HepG2 (cell line): ENCODE data around the gene FHIT. TPM values are rescaled to one million over a fixed set of nuclear protein-coding genes. Genes with fewer than 3 reads are reported as not detected.

ENCODE experiments used
- ATAC-seq: fragments of 200-7000 bp; cut with Tn5 transposase; 3 replicates; pipeline ENCODE4 v1.9.1; 2020; ENCODE audit warnings: mild to moderate bottlenecking, moderate library complexity
- BruUV-seq: library from RNA; stranded (reverse); fragments of 400-500 nt; replicated peaks from 2 replicates; lab custom pipeline; 2021; lab: Mats Ljungman, UMichigan
- CTCF ChIA-PET: fragments of 300-600 bp; formaldehyde crosslinking; extraction: SDS; loops from one replicate; lab custom pipeline; 2021; ENCODE audit warnings: low total read pairs, inconsistent platforms, low intra/inter-chr PET ratio; lab: Yijun Ruan, JAX
- POLR2A ChIA-PET: fragments of 350-600 bp; sonication (Branson Sonifier 250); formaldehyde crosslinking; loops from one replicate; lab custom pipeline; 2020; ENCODE audit warnings: antibody characterized with exemption, inconsistent platforms; lab: Yijun Ruan, JAX
- DNase-seq: peaks from one replicate; pipeline ENCODE4 v3.0.0-alpha.2; 2015; ENCODE audit warnings: low spot score
- FAIRE-seq: peaks from 3 replicates; lab custom pipeline; 2011; peaks lifted over from hg19 to GRCh38; lab: Jason Lieb, UNC
- H2AFZ ChIP-seq: one replicate; pipeline ENCODE4 v1.6.1; 2011; ENCODE audit warnings: low read length, inconsistent platforms
- H3K27ac ChIP-seq: fragments of 300-600 bp; 3 replicates; pipeline ENCODE4 v1.8.0; 2011; ENCODE audit warnings: mixed run types, mild to moderate bottlenecking, mixed read lengths, low read length, inconsistent platforms; ENCODE audit not compliant: insufficient read depth; ENCODE audit errors: extremely low read length
- H3K27me3 ChIP-seq, 2 experiments: fragments of 200-600 bp in 1 of 2; 2 replicates in 1 of 2; 3 replicates in 1 of 2; pipeline versions ENCODE4 v1.6.0 to v1.8.0; 2011; ENCODE audit warnings: low read length in 2 of 2, mild to moderate bottlenecking in 2 of 2, moderate library complexity in 2 of 2, inconsistent platforms in 1 of 2; ENCODE audit not compliant: insufficient read depth in 2 of 2, control insufficient read depth in 1 of 2
- H3K36me3 ChIP-seq, 2 experiments: fragments of 200-600 bp in 1 of 2; replicated peaks in 1 of 2; 2 replicates in 1 of 2; 3 replicates in 1 of 2; pipeline versions ENCODE4 v1.5.1 to v1.8.0; 2011; ENCODE audit warnings: low read length in 2 of 2, inconsistent platforms in 1 of 2; ENCODE audit not compliant: insufficient read depth in 2 of 2, control insufficient read depth in 1 of 2
- H3K4me1 ChIP-seq: 2 replicates; pipeline ENCODE4 v1.5.1; 2012; ENCODE audit warnings: low read length, inconsistent platforms; ENCODE audit not compliant: insufficient read depth
- H3K4me2 ChIP-seq: 2 replicates; pipeline ENCODE4 v1.6.0; 2011; ENCODE audit warnings: low read depth, low read length, inconsistent platforms
- H3K4me3 ChIP-seq, 3 experiments: fragments of 200-600 bp in 1 of 3; sonication (generic), shearing (Covaris generic) in 1 of 3; replicated peaks in 1 of 3; 2 replicates each; pipeline ENCODE4 v1.5.1; 2011 to 2016; ENCODE audit warnings: low read length in 3 of 3, inconsistent platforms in 2 of 3, low read depth in 2 of 3, mild to moderate bottlenecking in 2 of 3, control low read depth in 1 of 3, mixed read lengths in 1 of 3; ENCODE audit not compliant: insufficient read depth in 1 of 3
- H3K79me2 ChIP-seq: one replicate; pipeline ENCODE4 v1.6.1; 2011; ENCODE audit warnings: low read length, inconsistent platforms; ENCODE audit not compliant: insufficient read depth
- H3K9ac ChIP-seq: 2 replicates; pipeline ENCODE4 v1.6.0; 2011; ENCODE audit warnings: mild to moderate bottlenecking, low read depth, low read length, inconsistent platforms; ENCODE audit not compliant: insufficient read depth
- H3K9me3 ChIP-seq: 2 replicates; pipeline ENCODE4 v1.5.1; 2012; ENCODE audit warnings: mild to moderate bottlenecking, low read length
- H4K20me1 ChIP-seq: 2 replicates; pipeline ENCODE4 v1.6.0; 2011; ENCODE audit warnings: inconsistent platforms, mild to moderate bottlenecking, low read length, moderate library complexity; ENCODE audit not compliant: insufficient read depth
- ATF7 ChIP-seq, 2 experiments: fragments of 450-650 bp in 1 of 2; sonication (generic) in 1 of 2; formaldehyde crosslinking in 1 of 2; IDR thresholded peaks; 2 replicates each; pipeline versions ENCODE4 v1.4.0 to v1.6.1; 2016 to 2020; ENCODE audit warnings: antibody characterized with exemption in 1 of 2, mild to moderate bottlenecking in 1 of 2, missing genetic modification reagents in 1 of 2
- CBFB ChIP-seq: sonication (generic); formaldehyde crosslinking; IDR thresholded peaks from 2 replicates; pipeline ENCODE4 v1.4.0; 2020; ENCODE audit warnings: missing genetic modification reagents
- JUN ChIP-seq: sonication (generic); formaldehyde crosslinking; IDR thresholded peaks from 2 replicates; pipeline ENCODE4 v1.4.0; 2020; ENCODE audit warnings: mild to moderate bottlenecking, missing genetic modification reagents
- RBAK ChIP-seq: sonication (generic); formaldehyde crosslinking; IDR thresholded peaks from 2 replicates; pipeline ENCODE4 v1.5.1; 2020; ENCODE audit warnings: mild to moderate bottlenecking, missing genetic modification reagents
- RBM22 ChIP-seq: fragments of 200-400 bp; formaldehyde crosslinking; optimal IDR thresholded peaks from 2 replicates; pipeline ENCODE3; 2017; ENCODE audit warnings: mild to moderate bottlenecking, low read length, moderate library complexity
- SP1 ChIP-seq, 2 experiments: fragments of 450-650 bp in 1 of 2; sonication (generic) in 1 of 2; formaldehyde crosslinking in 1 of 2; IDR thresholded peaks; 2 replicates each; pipeline versions ENCODE4 v1.4.0 to v1.6.1; 2016 to 2020; ENCODE audit warnings: missing genetic modification reagents in 1 of 2
- SRY ChIP-seq: sonication (generic); formaldehyde crosslinking; IDR thresholded peaks from 2 replicates; pipeline ENCODE4 v1.8.0; 2022; ENCODE audit warnings: mild to moderate bottlenecking, missing genetic modification reagents
- STAT5B ChIP-seq: sonication (generic); formaldehyde crosslinking; IDR thresholded peaks from 2 replicates; pipeline ENCODE4 v1.4.0; 2020; ENCODE audit warnings: missing genetic modification reagents
- ZFP82 ChIP-seq: sonication (generic); formaldehyde crosslinking; IDR thresholded peaks from 2 replicates; pipeline ENCODE4 v1.5.1; 2020; ENCODE audit warnings: mild to moderate bottlenecking, missing genetic modification reagents, borderline replicate concordance
- WGBS: methylation state at CpG from one replicate; pipeline ENCODE4 v1.1.6; 2017; ENCODE audit warnings: low lambda C conversion rate; 5-methylcytosine and 5-hydroxymethylcytosine counted together
- in situ Hi-C: cut with HindIII; loops from 2 replicates; pipeline ENCODE4 v1.10.0; 2017; ENCODE audit warnings: low pct_unique_long_range_greater_than_20kb; ENCODE audit not compliant: extremely low pct_ligation_motif_present
- intact Hi-C: fragments of 100-400 bp; cut with micrococcal nuclease; formaldehyde crosslinking; loops from one replicate; pipeline ENCODE4 v1.10.0; 2022; ENCODE audit not compliant: unreplicated experiment
- polyA plus RNA-seq, 8 experiments: library from polyadenylated mRNA; depleted of rRNA in 3 of 8; stranded (reverse) in 7 of 8; unstranded in 1 of 8; fragments of >200 nt; fragmentation: Illumina TruSeq in 4 of 8; extraction: Trizol in 4 of 8; gene quantifications; 2 replicates each; pipeline versions ENCODE4 v1.2.1 to v1.2.3, GENCODE V29; 2011 to 2016; ENCODE audit warnings: low read depth in 4 of 8, missing spikeins in 1 of 8, mixed read lengths in 1 of 8; ENCODE audit not compliant: insufficient read depth in 1 of 8
- total RNA-seq, 5 experiments: library from RNA; depleted of rRNA; stranded (reverse); fragments of >200 nt; fragmentation: Illumina TruSeq; extraction: Trizol; gene quantifications; 2 replicates each; pipeline ENCODE4 v1.2.3, GENCODE V29; 2016; ENCODE audit warnings: low read depth in 1 of 5
- TF ChIP-seq, protein P1 (sequence below): sonication (generic); formaldehyde crosslinking; IDR thresholded peaks from 2 replicates; pipeline ENCODE4 v1.8.0; 2022; ENCODE audit warnings: mild to moderate bottlenecking, missing genetic modification reagents

Gene FHIT
- total and polyA plus RNA-seq, 2 of the 13 experiments (the other 11 are each of a cell fraction or from before 2014, with no cell fraction given): 4.0 to 4.6 TPM

DNA sequence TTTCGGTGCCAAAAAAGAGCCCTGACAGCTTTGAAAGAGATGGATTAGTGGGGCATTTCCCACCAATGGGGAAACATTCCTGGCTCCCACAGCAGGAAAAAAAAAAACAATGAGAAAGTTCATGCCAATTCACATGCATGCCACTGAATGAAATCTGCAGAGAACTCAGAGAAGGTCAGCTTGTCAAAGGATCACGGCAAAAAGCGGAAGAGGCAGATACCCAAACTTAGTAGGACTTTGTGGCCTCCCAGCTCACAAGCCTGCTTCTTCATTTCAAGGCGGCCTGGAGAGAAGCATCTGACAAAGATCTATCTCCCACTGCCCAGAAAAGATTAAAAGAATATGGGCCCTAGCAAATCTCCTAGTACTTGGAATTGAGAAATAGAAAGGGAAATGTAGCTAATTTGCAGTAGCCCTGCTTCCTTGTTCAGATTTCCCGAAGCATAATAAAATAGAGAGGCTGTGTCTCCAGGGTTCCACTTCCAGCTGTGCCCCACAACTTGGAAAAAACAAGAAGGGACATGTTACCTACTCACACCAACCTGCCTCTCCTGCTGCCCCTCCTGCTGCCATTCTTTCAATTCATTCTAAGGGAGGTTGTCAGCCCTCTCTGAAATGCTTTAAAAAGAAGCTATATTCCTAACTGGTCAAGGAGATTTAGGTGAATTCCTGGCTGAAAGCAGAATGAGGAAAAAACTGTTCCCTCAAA is 170.4 kb downstream of the FHIT start (continued):
- no peak for TF ChIP-seq SP1 (IDR thresholded peaks at IDR 0.05)
- no peak for TF ChIP-seq SP1 (CRISPR knock-in tag; IDR thresholded peaks at IDR 0.05)
- TF ChIP-seq STAT5B (CRISPR knock-in tag): no peak
- TF ChIP-seq RBM22: no peak
- no peak for TF ChIP-seq ZFP82 (CRISPR knock-in tag)
- TF ChIP-seq RBAK (CRISPR knock-in tag): no peak
- TF ChIP-seq SRY (CRISPR knock-in tag): no peak
- TF ChIP-seq CBFB (CRISPR knock-in tag): no peak
- no peak for TF ChIP-seq JUN (CRISPR knock-in tag)
- TF ChIP-seq, protein P1, sequence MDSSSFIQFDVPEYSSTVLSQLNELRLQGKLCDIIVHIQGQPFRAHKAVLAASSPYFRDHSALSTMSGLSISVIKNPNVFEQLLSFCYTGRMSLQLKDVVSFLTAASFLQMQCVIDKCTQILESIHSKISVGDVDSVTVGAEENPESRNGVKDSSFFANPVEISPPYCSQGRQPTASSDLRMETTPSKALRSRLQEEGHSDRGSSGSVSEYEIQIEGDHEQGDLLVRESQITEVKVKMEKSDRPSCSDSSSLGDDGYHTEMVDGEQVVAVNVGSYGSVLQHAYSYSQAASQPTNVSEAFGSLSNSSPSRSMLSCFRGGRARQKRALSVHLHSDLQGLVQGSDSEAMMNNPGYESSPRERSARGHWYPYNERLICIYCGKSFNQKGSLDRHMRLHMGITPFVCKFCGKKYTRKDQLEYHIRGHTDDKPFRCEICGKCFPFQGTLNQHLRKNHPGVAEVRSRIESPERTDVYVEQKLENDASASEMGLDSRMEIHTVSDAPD (CRISPR knock-in tag): no peak

DNA sequence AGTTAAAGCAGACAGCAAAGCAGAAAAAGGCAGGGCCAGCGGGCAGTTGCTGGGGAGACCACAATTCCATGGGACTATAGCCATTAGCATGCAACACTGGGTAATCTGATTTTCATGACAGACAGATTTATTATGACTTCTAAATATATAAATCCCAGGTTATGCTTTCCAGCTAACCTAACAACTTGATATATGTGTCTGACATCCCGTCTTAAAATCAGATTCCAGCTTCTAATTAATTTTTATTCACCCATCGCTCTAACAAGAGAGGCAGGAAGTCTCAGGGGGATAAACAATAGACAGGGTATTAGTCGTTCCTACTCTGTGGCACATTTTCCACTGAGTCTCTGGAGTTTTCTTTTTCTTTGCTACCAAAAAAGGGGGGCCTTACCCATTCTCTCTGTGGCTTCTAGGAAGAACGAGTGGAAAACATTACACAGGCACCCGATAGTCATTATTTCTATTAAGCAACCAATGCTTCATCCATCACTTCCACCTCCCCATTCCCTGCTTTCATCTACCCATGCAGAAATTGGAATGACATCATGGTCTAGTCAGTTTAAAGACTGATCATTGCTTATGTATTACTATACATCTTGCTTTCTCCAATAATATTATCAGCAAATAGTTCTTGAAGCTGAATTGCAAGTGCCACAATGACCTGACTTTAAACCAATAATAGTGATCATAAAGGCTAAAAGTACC is 173.1 kb downstream of the FHIT start:
- ATAC-seq (no peak), DNase-seq (no peak), FAIRE-seq (no peak)
- no peak overlapping the region for H2AFZ ChIP-seq
- no peaks in the 10 kb centered on the region for H3K27me3 ChIP-seq
- H3K36me3 ChIP-seq: no peaks in the 10 kb centered on the region
- no peaks in the 10 kb centered on the region for H4K20me1 ChIP-seq
- H3K79me2 ChIP-seq: no peaks in the 10 kb centered on the region
- no TSS peak for BruUV-seq
- intact Hi-C loops: no loop called here
- no peaks in the 10 kb centered on the region for H3K4me1 ChIP-seq
- ChIA-PET POLR2A (no interaction called here), CTCF (no interaction called here)
- H3K4me3 ChIP-seq: no peak overlapping the region
- TF ChIP-seq ATF7 (IDR thresholded peaks at IDR 0.05) (peak; percentile 15; the same call in 1 of the 2 replicates), ATF7 (CRISPR knock-in tag; IDR thresholded peaks at IDR 0.05) (no peak), STAT5B (CRISPR knock-in tag) (no peak)
- H3K9me3 ChIP-seq: no peaks in the 10 kb centered on the region
- H3K27ac ChIP-seq: no peak overlapping the region
- in situ Hi-C loops: no loop called here
- H3K4me2 ChIP-seq: no peak overlapping the region
- WGBS: 65% methylated on average over 6 of the region's 6 CpGs
- no peak overlapping the region for H3K9ac ChIP-seq
